Measurements from ENCODE around the gene AMH. TPM values are rescaled to one million over a fixed set of nuclear protein-coding genes. Genes with fewer than 3 reads are reported as not detected.

Gene AMH
- total RNA-seq, 1 donor from 2014 or later, result 3.5 TPM

DNA sequence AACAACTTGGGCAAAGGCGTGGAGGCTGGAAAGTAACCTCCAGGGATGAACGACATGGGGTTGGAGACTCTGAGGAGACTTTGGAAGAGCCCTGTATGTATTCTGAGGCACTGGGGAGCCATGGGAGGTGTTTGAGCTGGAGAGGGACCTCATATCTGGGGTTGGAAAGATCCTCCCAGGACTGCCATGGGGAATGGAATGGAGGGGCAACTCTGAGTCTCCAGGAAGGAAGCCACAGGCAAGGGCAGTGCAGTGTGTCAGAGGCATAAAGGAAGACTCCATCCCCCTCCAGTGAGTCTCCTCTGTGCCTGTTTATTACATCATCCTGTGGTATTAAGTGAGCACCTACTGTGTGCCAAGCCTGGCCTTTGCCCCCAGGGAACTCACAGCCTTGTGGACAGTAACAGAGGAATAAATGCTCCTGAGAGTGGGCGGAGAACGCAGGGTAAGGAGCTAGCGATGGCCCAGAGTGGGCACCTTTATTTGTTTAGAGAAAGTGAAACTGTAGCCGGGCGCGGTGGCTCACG is 25.1 kb downstream of the AMH start:
- Histone ChIP-seq H3K9me3 (ENCODE audit: low read depth) (no peaks in the 10 kb centered on the region), H3K27ac (no peak overlapping the region), H4K20me1 (ENCODE audit: low read depth) (peaks cover 60% of the 10 kb centered on the region), H3K4me1 (peaks cover 17% of the 10 kb centered on the region), H3K36me3 (no peaks in the 10 kb centered on the region), H3F3A (ENCODE audit: low read depth) (peaks cover 26% of the 10 kb centered on the region), H3K4me2 (peak overlapping the region; percentile 87), H3K27me3 (no peaks in the 10 kb centered on the region), H3K4me3 (peak overlapping the region; percentile 33), H2AFZ (replicated peaks) (no peak overlapping the region), H3K79me2 (ENCODE audit: low read depth) (peaks cover 51% of the 10 kb centered on the region), H3K9ac (no peak overlapping the region)
- TF ChIP-seq EZH2 (IDR thresholded peaks at IDR 0.05) (no peak), EZH2phosphoT487 (IDR thresholded peaks at IDR 0.05) (no peak)
- TF ChIP-seq, protein P1, sequence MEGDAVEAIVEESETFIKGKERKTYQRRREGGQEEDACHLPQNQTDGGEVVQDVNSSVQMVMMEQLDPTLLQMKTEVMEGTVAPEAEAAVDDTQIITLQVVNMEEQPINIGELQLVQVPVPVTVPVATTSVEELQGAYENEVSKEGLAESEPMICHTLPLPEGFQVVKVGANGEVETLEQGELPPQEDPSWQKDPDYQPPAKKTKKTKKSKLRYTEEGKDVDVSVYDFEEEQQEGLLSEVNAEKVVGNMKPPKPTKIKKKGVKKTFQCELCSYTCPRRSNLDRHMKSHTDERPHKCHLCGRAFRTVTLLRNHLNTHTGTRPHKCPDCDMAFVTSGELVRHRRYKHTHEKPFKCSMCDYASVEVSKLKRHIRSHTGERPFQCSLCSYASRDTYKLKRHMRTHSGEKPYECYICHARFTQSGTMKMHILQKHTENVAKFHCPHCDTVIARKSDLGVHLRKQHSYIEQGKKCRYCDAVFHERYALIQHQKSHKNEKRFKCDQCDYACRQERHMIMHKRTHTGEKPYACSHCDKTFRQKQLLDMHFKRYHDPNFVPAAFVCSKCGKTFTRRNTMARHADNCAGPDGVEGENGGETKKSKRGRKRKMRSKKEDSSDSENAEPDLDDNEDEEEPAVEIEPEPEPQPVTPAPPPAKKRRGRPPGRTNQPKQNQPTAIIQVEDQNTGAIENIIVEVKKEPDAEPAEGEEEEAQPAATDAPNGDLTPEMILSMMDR (IDR thresholded peaks at IDR 0.05), result no peak
- no peak for DNase-seq (ENCODE audit: low spot score)
- peak overlapping the region; percentile 51 for H3K27ac Mint-ChIP-seq
- H3K9me3 Mint-ChIP-seq, result no peaks in the 10 kb centered on the region
- peak overlapping the region; percentile 31 for H3K4me3 Mint-ChIP-seq
- H3K27me3 Mint-ChIP-seq (ENCODE audit: insufficient read depth, low read depth), result peaks cover 7% of the 10 kb centered on the region
- peaks cover 5% of the 10 kb centered on the region for H3K36me3 Mint-ChIP-seq
- peaks cover 27% of the 10 kb centered on the region for H3K4me1 Mint-ChIP-seq

DNA sequence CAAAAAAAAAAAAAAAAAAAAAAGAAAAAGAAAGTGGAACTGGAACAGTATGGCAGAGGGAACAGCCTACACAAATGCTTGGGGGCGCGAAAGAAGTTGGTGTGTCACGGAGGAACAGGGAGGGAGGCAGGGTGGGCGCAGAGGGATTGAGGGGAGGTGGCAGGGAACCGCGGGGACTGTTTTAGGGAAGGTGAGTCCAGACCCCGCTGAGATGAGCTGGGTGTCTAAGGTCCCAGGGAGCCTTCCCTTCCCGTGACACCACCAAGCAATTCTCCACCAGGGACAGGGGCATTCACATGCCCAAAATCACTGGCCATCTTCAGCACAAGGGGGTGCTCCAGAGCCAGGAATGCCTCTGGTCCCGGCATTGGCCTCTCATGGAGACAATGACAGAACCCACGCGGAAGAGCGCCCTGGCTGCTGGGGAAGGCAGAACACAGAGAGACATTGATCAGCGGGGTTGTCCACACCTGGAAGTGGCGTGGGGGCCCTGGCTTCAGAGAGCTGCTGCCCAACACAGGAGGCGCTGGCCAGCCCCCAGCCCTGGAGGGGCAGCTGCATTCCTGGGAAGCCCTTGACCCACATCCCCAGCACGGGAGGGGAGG is 25.9 kb downstream of the AMH start:
- Mint-ChIP-seq H3K4me1 (peaks cover 27% of the 10 kb centered on the region), H3K36me3 (peaks cover 5% of the 10 kb centered on the region), H3K9me3 (no peaks in the 10 kb centered on the region), H3K4me3 (no peak overlapping the region), H3K27ac (no peak overlapping the region), H3K27me3 (ENCODE audit: insufficient read depth, low read depth) (peaks cover 6% of the 10 kb centered on the region)
- Histone ChIP-seq H3K4me1 (peaks cover 17% of the 10 kb centered on the region), H3K79me2 (ENCODE audit: low read depth) (peaks cover 43% of the 10 kb centered on the region), H3K9ac (no peak overlapping the region), H3F3A (ENCODE audit: low read depth) (peaks cover 26% of the 10 kb centered on the region), H2AFZ (replicated peaks) (no peak overlapping the region), H3K4me3 (no peak overlapping the region), H3K27ac (no peak overlapping the region), H3K36me3 (no peaks in the 10 kb centered on the region), H4K20me1 (ENCODE audit: low read depth) (peaks cover 53% of the 10 kb centered on the region), H3K27me3 (no peaks in the 10 kb centered on the region), H3K9me3 (ENCODE audit: low read depth) (no peaks in the 10 kb centered on the region), H3K4me2 (no peak overlapping the region)
- DNase-seq (ENCODE audit: low spot score), result peak; percentile 85
- no peak for TF ChIP-seq EZH2phosphoT487 (IDR thresholded peaks at IDR 0.05)
- TF ChIP-seq, protein P1 (IDR thresholded peaks at IDR 0.05), result peak; percentile 66

DNA sequence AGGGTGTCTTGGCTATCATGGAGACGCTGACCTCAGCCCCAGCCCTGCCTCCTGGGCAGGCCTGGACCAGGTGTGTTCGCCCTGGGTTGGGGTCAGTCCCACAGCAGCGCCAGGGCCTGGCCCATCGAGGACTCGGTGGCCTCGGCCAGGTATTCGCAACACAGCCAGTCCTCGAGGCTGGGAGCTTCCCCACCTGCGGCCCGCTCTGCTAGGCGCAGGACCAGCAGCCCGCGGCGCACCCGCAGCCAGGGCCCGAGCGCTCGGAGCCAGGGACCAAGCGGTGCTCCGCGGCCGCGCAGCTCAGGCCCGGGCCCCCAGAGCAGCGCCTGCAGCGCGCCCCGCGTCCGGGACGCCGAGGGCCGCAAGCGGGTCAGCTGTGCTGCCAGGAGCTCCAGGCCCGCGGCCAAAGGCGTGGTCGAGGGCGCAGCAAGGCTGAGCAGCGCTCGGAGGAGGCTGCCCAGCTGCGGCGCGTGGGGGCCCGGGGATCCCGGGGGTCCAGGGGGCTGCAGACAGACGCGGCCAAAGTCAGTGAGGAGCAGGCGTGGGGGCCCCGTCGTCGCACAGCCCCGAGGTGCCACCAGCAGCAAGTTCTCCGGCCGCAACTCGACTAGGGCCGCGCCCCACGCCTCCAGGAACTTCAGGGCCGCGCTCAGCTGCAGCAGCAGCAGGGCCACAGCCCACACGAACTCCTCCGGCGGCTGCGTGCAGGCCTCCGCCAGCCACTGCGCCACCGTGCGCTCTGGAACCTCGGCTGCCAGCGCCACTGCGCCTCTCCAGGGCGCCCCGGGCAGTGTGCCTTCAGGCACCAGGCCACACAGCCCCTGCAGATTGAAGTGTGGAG is 26.7 kb downstream of the AMH start:
- Histone ChIP-seq H3K9me3 (ENCODE audit: low read depth) (no peaks in the 10 kb centered on the region), H3K27ac (no peak overlapping the region), H4K20me1 (ENCODE audit: low read depth) (peaks cover 45% of the 10 kb centered on the region), H3K4me1 (peaks cover 17% of the 10 kb centered on the region), H3K79me2 (ENCODE audit: low read depth) (peaks cover 35% of the 10 kb centered on the region), H3K27me3 (no peaks in the 10 kb centered on the region), H3K4me2 (no peak overlapping the region), H3K36me3 (no peaks in the 10 kb centered on the region), H3K4me3 (no peak overlapping the region), H3F3A (ENCODE audit: low read depth) (peaks cover 26% of the 10 kb centered on the region), H2AFZ (replicated peaks) (no peak overlapping the region), H3K9ac (no peak overlapping the region)
- no peak overlapping the region for H3K27ac Mint-ChIP-seq
- H3K36me3 Mint-ChIP-seq, result peaks cover 5% of the 10 kb centered on the region
- H3K4me1 Mint-ChIP-seq, result peaks cover 27% of the 10 kb centered on the region
- TF ChIP-seq EZH2 (IDR thresholded peaks at IDR 0.05) (no peak), EZH2phosphoT487 (IDR thresholded peaks at IDR 0.05) (no peak)
- TF ChIP-seq, protein P1 (IDR thresholded peaks at IDR 0.05), result no peak
- no peak overlapping the region for H3K4me3 Mint-ChIP-seq
- peaks cover 6% of the 10 kb centered on the region for H3K27me3 Mint-ChIP-seq (ENCODE audit: insufficient read depth, low read depth)
- no peak for DNase-seq (ENCODE audit: low spot score)
- no peaks in the 10 kb centered on the region for H3K9me3 Mint-ChIP-seq
